Measurements from ENCODE around the gene SEL1L3. TPM values are rescaled to one million over a fixed set of nuclear protein-coding genes. Genes with fewer than 3 reads are reported as not detected.

SEL1L3 gene
- total RNA-seq, 1 donor from 2014 or later, result 24.9 TPM

DNA sequence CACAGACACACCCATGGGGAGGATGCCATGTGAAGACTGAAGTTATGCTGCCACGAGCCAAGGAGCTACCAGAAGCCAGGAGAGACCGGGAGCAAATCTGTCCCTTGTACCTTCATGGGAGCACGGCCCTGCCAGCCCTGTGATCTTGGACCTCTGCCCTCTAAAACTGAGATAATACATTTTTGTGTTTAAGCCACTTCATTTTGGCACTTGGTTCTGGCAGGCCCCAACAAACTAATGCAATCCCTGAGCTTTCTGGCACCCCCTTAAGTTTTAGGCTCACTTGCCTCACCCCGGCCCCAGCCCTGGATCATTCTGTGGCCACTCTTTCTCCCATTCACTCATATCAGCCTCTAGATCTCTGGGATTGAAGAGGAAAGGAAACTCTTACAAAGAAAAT lies 35.4 kb downstream of the SEL1L3 start:
- Mint-ChIP-seq H3K27me3 (ENCODE audit: low read depth, unreplicated experiment) (no peaks in the 10 kb centered on the region), H3K9me3 (ENCODE audit: unreplicated experiment) (no peaks in the 10 kb centered on the region), H3K27ac (ENCODE audit: unreplicated experiment) (no peak overlapping the region), H3K4me1 (ENCODE audit: low read depth, unreplicated experiment) (no peaks in the 10 kb centered on the region), H3K4me3 (ENCODE audit: unreplicated experiment) (no peak overlapping the region), H3K36me3 (ENCODE audit: low read depth, unreplicated experiment) (peaks cover 9% of the 10 kb centered on the region)
- DNase-seq (ENCODE audit: low read depth) (no peak), FAIRE-seq (no peak)
- H3K4me3 ChIP-seq (ENCODE audit: insufficient read depth, low read depth, low read length), result no peak overlapping the region
- no peaks in the 10 kb centered on the region for H3K36me3 ChIP-seq (ENCODE audit: insufficient read depth, low read length)
- no peaks in the 10 kb centered on the region for H3K27me3 ChIP-seq (ENCODE audit: insufficient read depth, low read length)
- no peaks in the 10 kb centered on the region for H3K9me3 ChIP-seq (ENCODE audit: insufficient read depth, low read depth, low read length)
- no peak for TF ChIP-seq CTCF (IDR thresholded peaks at IDR 0.05; ENCODE audit: insufficient read depth, low read depth, low read length)
- no peaks in the 10 kb centered on the region for H3K4me1 ChIP-seq (ENCODE audit: insufficient read depth, low read length)
- H3K9ac ChIP-seq (ENCODE audit: low read length), result no peak overlapping the region
- H3K27ac ChIP-seq (ENCODE audit: low read depth, low read length), result no peak overlapping the region
- H3K4me2 ChIP-seq (ENCODE audit: low read length), result no peak overlapping the region
- no peaks in the 10 kb centered on the region for H3K79me2 ChIP-seq (ENCODE audit: insufficient read depth, low read length)
- no peaks in the 10 kb centered on the region for H4K20me1 ChIP-seq (ENCODE audit: insufficient read depth, low read length)
- no peak overlapping the region for H2AFZ ChIP-seq (ENCODE audit: low read depth, low read length)

GRCh38 chr4:25826074-25826752 lies 36.6 kb downstream of the SEL1L3 start:
- no peaks in the 10 kb centered on the region for H4K20me1 ChIP-seq (ENCODE audit: insufficient read depth, low read length)
- Mint-ChIP-seq H3K36me3 (ENCODE audit: low read depth, unreplicated experiment) (peaks cover 15% of the 10 kb centered on the region), H3K9me3 (ENCODE audit: unreplicated experiment) (no peaks in the 10 kb centered on the region), H3K4me3 (ENCODE audit: unreplicated experiment) (no peak overlapping the region), H3K4me1 (ENCODE audit: low read depth, unreplicated experiment) (no peaks in the 10 kb centered on the region), H3K27me3 (ENCODE audit: low read depth, unreplicated experiment) (no peaks in the 10 kb centered on the region), H3K27ac (ENCODE audit: unreplicated experiment) (no peak overlapping the region)
- TF ChIP-seq CTCF (IDR thresholded peaks at IDR 0.05; ENCODE audit: insufficient read depth, low read depth, low read length) (no peak), EZH2 (IDR thresholded peaks at IDR 0.05; ENCODE audit: insufficient read depth, low read length) (no peak)
- no peaks in the 10 kb centered on the region for H3K36me3 ChIP-seq (ENCODE audit: insufficient read depth, low read length)
- no peaks in the 10 kb centered on the region for H3K79me2 ChIP-seq (ENCODE audit: insufficient read depth, low read length)
- no peak overlapping the region for H3K27ac ChIP-seq (ENCODE audit: low read depth, low read length)
- no peaks in the 10 kb centered on the region for H3K4me1 ChIP-seq (ENCODE audit: insufficient read depth, low read length)
- FAIRE-seq, result no peak
- no peak overlapping the region for H2AFZ ChIP-seq (ENCODE audit: low read depth, low read length)
- DNase-seq (ENCODE audit: low read depth), result no peak
- no peak overlapping the region for H3K4me2 ChIP-seq (ENCODE audit: low read length)
- no peak overlapping the region for H3K9ac ChIP-seq (ENCODE audit: low read length)
- no peaks in the 10 kb centered on the region for H3K9me3 ChIP-seq (ENCODE audit: insufficient read depth, low read depth, low read length)
- H3K27me3 ChIP-seq (ENCODE audit: insufficient read depth, low read length), result no peaks in the 10 kb centered on the region
- H3K4me3 ChIP-seq (ENCODE audit: insufficient read depth, low read depth, low read length), result no peak overlapping the region

GRCh38 chr4:25823632-25824031 lies 39.2 kb downstream of the SEL1L3 start:
- no peak overlapping the region for H2AFZ ChIP-seq (ENCODE audit: low read depth, low read length)
- H3K9ac ChIP-seq (ENCODE audit: low read length), result no peak overlapping the region
- no peak overlapping the region for H3K27ac Mint-ChIP-seq (ENCODE audit: unreplicated experiment)
- no peaks in the 10 kb centered on the region for H3K27me3 Mint-ChIP-seq (ENCODE audit: low read depth, unreplicated experiment)
- H3K36me3 Mint-ChIP-seq (ENCODE audit: low read depth, unreplicated experiment), result peaks cover 17% of the 10 kb centered on the region
- FAIRE-seq, result no peak
- peaks cover 6% of the 10 kb centered on the region for H3K4me1 Mint-ChIP-seq (ENCODE audit: low read depth, unreplicated experiment)
- H3K27me3 ChIP-seq (ENCODE audit: insufficient read depth, low read length), result no peaks in the 10 kb centered on the region
- H3K36me3 ChIP-seq (ENCODE audit: insufficient read depth, low read length), result no peaks in the 10 kb centered on the region
- no peak overlapping the region for H3K4me3 Mint-ChIP-seq (ENCODE audit: unreplicated experiment)
- no peaks in the 10 kb centered on the region for H3K79me2 ChIP-seq (ENCODE audit: insufficient read depth, low read length)
- no peak for TF ChIP-seq CTCF (IDR thresholded peaks at IDR 0.05; ENCODE audit: insufficient read depth, low read depth, low read length)
- TF ChIP-seq EZH2 (IDR thresholded peaks at IDR 0.05; ENCODE audit: insufficient read depth, low read length), result no peak
- H3K27ac ChIP-seq (ENCODE audit: low read depth, low read length), result no peak overlapping the region
- H3K9me3 Mint-ChIP-seq (ENCODE audit: unreplicated experiment), result no peaks in the 10 kb centered on the region
- peaks cover 2% of the 10 kb centered on the region for H3K4me1 ChIP-seq (ENCODE audit: insufficient read depth, low read length)
- H3K9me3 ChIP-seq (ENCODE audit: insufficient read depth, low read depth, low read length), result no peaks in the 10 kb centered on the region
- H4K20me1 ChIP-seq (ENCODE audit: insufficient read depth, low read length), result no peaks in the 10 kb centered on the region
- H3K4me3 ChIP-seq (ENCODE audit: insufficient read depth, low read depth, low read length), result no peak overlapping the region
- no peak for DNase-seq (ENCODE audit: low read depth)
- no peak overlapping the region for H3K4me2 ChIP-seq (ENCODE audit: low read length)

Measured in astrocyte (in vitro differentiated cells and primary cell).